Measurements from ENCODE around the gene SEC63.

Gene SEC63

GRCh38 chr6:107833136-107833535, 124.9 kb downstream of the SEC63 start:
- DNase-seq, result no peak
- TF ChIP-seq POLR2A (IDR thresholded peaks at IDR 0.05; ENCODE audit: low read length) (no peak), GATA1 (IDR thresholded peaks at IDR 0.05; ENCODE audit: low read depth, low read length) (no peak)

DNA sequence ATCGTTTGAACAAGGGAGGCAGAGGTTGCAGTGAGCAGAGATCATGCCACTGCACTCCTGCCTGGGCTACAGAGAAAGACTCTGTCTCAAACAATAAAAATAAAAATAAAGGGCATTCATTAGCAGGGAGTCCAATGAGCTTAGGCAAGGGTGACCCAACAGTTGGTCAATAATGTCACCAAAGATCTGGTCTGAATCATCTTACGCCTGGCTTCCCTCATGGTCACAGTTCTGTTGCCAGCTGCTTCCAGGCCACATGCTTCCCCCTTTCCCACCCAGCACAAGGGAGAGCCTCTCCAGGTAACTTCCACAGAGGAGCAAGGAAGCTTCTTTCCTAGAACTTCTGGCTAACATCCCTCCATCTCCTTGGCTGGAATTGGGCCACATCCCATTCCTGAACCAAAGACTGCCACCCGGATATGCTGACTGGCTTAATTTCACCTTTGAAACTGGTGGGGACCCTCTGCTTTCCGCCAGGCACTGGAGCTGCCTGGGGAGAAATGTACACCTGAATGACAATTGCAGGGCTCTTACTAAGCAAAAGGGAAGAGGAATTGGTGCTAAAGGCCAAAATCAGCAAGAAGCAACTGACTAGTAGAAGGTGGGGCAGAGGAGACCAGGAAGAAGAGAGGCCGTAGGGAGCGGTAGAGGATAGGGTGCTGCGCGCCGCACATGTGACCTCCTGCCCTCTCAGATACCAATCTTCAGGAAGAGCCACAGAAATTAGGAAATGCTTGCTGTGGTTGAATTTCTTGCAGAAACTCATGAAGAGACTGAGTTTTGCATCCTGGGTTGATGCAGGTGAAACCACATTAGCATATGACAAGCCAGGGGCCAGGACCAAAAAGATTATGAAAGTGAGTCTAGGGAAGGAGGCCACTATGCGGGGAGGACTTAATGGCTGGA, 125.6 kb downstream of the SEC63 start:
- no peak for TF ChIP-seq GATA1 (IDR thresholded peaks at IDR 0.05; ENCODE audit: low read depth, low read length)
- TF ChIP-seq POLR2A (IDR thresholded peaks at IDR 0.05; ENCODE audit: low read length), result no peak
- DNase-seq, result no peak

DNA sequence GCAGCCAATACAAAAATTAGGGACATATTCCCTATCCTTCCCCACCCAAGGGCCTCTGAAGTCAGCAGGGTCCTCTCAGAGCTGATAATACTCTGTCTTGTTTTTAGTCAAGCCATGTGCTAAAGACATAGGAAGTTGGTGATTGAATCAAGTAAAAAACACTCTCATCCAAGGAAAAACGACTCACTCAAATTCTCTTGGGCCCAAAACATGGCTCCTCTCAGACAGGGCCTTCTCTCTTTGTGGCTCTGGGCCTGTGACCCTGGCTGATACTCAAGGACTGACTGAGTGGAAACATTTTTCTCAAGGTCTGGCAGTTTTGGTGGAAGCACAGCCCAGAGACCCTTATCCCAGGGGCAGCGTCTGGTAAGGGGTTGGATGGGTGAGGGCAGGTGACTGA, 127.9 kb downstream of the SEC63 start:
- TF ChIP-seq POLR2A (IDR thresholded peaks at IDR 0.05; ENCODE audit: low read length) (no peak), GATA1 (IDR thresholded peaks at IDR 0.05; ENCODE audit: low read depth, low read length) (no peak)
- DNase-seq, result no peak

DNA sequence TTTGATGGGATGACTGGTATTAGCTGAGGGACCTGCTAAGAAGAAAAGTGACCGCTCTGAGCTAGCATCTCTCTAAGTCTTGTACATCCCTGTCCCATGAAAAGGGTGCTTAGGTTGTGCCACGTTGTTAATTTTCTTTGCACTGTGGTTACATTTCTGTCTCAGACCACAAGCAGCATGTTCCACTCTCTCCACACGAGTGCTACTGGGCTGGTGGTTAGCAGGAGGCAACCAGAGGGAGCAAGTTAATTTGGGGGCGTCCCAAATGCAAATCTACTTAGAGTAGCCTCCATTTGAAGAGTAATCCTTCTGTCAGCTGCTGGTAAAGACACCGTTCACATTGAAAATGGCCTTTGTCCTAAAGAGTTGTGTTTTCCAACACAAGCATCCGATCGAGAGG, 130.5 kb downstream of the SEC63 start:
- DNase-seq, result no peak
- TF ChIP-seq POLR2A (IDR thresholded peaks at IDR 0.05; ENCODE audit: low read length), result no peak
- no peak for TF ChIP-seq GATA1 (IDR thresholded peaks at IDR 0.05; ENCODE audit: low read depth, low read length)

GRCh38 chr6:107823047-107823557, 134.9 kb downstream of the SEC63 start:
- no peak for TF ChIP-seq POLR2A (IDR thresholded peaks at IDR 0.05; ENCODE audit: low read length)
- no peak for TF ChIP-seq GATA1 (IDR thresholded peaks at IDR 0.05; ENCODE audit: low read depth, low read length)
- DNase-seq, result no peak

- no peak for DNase-seq
- TF ChIP-seq GATA1 (IDR thresholded peaks at IDR 0.05; ENCODE audit: low read depth, low read length) (no peak), POLR2A (IDR thresholded peaks at IDR 0.05; ENCODE audit: low read length) (no peak)
These were observed 135.6 kb downstream of the SEC63 start for GRCh38 chr6:107822176-107823046.

DNA sequence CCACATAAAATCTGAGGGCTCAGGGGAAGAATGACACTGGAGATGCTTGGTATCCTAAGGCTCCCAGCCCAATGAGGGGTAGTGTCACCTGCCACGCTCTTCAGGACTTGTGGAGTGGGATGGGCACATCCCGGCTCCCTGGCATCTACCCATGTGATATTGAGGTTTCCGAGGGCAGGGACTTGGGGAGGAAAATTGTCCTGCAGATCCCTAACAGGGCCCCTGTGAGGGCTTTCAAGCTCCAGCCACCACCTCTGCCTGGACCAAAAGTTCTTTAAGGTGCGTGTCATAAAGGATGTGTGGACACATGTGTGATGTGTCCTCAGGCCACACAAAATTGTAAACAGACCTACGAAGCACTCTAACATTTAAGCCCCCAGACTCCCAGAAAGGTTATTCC, 136.4 kb downstream of the SEC63 start:
- DNase-seq, result no peak
- TF ChIP-seq POLR2A (IDR thresholded peaks at IDR 0.05; ENCODE audit: low read length), result no peak
- no peak for TF ChIP-seq GATA1 (IDR thresholded peaks at IDR 0.05; ENCODE audit: low read depth, low read length)

- DNase-seq, result no peak
These were observed 137.4 kb downstream of the SEC63 start for GRCh38 chr6:107820338-107821261.

DNA sequence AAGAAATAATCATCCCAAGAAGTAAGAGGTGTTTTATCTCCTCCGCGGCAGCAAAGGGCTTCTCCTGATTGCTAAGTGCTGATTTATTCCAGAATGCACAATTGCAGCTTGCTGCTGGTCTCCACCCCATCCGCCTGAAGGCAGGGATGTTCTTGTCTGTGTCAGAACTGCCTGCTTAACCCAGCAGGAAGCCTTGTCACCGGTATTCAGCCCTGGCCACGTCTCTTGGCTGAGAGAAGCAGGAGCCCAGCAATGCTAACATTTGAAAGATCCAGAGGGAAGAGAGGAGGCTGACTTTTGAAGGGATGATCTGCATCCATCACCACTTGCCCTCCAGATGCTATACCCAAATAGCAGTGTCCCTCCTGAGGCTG, 138.1 kb downstream of the SEC63 start:
- DNase-seq, result no peak
- TF ChIP-seq GATA1 (IDR thresholded peaks at IDR 0.05; ENCODE audit: low read depth, low read length), result no peak
- no peak for TF ChIP-seq POLR2A (IDR thresholded peaks at IDR 0.05; ENCODE audit: low read length)

More at GRCh38 chr6:107820338-107821261, 137.4 kb downstream of the SEC63 start:
- TF ChIP-seq GATA1 (IDR thresholded peaks at IDR 0.05; ENCODE audit: low read depth, low read length) (no peak), POLR2A (IDR thresholded peaks at IDR 0.05; ENCODE audit: low read length) (no peak)

GRCh38 chr6:107819217-107819616, 138.8 kb downstream of the SEC63 start:
- DNase-seq, result no peak
- no peak for TF ChIP-seq GATA1 (IDR thresholded peaks at IDR 0.05; ENCODE audit: low read depth, low read length)

- TF ChIP-seq GATA1 (IDR thresholded peaks at IDR 0.05; ENCODE audit: low read depth, low read length), result no peak
- TF ChIP-seq POLR2A (IDR thresholded peaks at IDR 0.05; ENCODE audit: low read length), result no peak
- no peak for DNase-seq
These were observed 139.7 kb downstream of the SEC63 start for GRCh38 chr6:107818272-107818671.

DNA sequence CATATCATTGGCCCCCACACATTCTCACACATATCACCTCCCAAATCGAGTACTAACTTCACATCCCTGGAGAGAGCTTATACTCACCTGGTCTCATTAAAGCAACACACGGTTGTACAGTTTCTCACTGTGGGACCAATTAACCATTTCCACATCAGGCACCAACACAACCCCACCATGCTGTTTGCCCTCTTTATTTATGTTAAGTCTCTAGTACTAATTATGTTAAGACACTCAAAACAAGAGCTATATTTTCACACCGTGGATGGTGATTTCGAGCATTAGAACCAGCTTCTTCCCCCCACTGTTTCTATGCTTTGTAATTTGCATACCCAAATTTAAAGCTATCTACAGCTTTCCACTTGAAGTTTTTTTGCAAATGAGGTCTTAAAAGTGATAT, 140.2 kb downstream of the SEC63 start:
- no peak for TF ChIP-seq GATA1 (IDR thresholded peaks at IDR 0.05; ENCODE audit: low read depth, low read length)
- TF ChIP-seq POLR2A (IDR thresholded peaks at IDR 0.05; ENCODE audit: low read length), result no peak
- DNase-seq, result no peak

All from erythroblast (primary cell).